ENCODE data around the gene PAM.

PAM gene

DNA sequence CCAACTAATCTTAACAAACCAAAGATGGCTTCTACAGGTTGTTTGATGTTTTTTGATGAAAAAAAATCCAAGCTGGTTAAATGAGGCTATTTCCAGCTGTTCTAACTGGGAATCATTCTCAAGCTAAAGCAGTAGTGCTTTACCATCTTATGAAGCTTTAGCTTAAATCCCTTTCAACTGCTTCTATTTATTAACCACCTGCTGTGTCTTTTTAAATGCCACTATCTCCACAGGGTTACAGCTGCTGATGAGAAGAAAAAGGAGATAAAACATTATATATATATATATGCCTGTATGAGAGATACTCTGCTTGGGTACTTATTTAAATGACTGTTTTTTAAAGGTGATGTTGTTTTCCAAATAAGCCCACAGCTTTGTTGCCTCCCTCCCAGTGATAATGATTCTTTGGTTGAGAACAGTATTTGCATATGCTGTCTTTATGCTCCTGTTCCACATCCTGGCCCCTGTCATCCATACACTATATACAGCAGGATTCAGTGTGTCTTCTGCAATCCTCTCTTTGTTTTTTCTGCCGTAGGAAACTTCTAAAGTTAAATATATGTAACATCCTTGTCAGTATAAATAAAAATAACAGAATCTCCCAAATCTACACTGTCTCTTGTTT is 164.0 kb downstream of the PAM start:
- Histone ChIP-seq H2BK120ac (ENCODE audit: low read depth, low read length) (no peak overlapping the region), H3K27ac (ENCODE audit: low read length, poor library complexity, severe bottlenecking) (no peak overlapping the region), H3K4me3 (ENCODE audit: insufficient read depth in 1 of 2, low read depth in 1 of 2, low read length in 2 of 2) (no peak overlapping the region), H3K14ac (ENCODE audit: low read length in 2 of 2) (no peak overlapping the region), H3K9me3 (ENCODE audit: control insufficient read depth, low read length) (no peaks in the 10 kb centered on the region), H3K4ac (ENCODE audit: low read depth in 1 of 2, low read length in 2 of 2) (no peak overlapping the region), H4K8ac (ENCODE audit: low read length) (no peak overlapping the region), H2BK15ac (ENCODE audit: low read depth, poor library complexity, severe bottlenecking) (no peak overlapping the region), H2BK12ac (ENCODE audit: low read length in 2 of 2) (no peak overlapping the region), H4K91ac (ENCODE audit: low read length) (no peak overlapping the region), H2BK5ac (ENCODE audit: low read depth, low read length, poor library complexity, severe bottlenecking) (no peak overlapping the region), H3K9ac (ENCODE audit: low read length) (no peak overlapping the region), H2AK5ac (ENCODE audit: low read length, severe bottlenecking) (no peak overlapping the region), H2AFZ (ENCODE audit: low read depth, low read length) (no peak overlapping the region), H3K27me3 (ENCODE audit: control insufficient read depth in 1 of 2, insufficient read depth in 1 of 2, low read length in 2 of 2) (no peaks in the 10 kb centered on the region), H3K4me1 (ENCODE audit: control insufficient read depth, insufficient read depth, low read depth, low read length) (no peaks in the 10 kb centered on the region), H3K23ac (ENCODE audit: low read length in 2 of 2) (no peak overlapping the region), H3K4me2 (ENCODE audit: low read length, poor library complexity, severe bottlenecking) (no peak overlapping the region), H3K79me1 (replicated peaks; ENCODE audit: low read length, poor library complexity, severe bottlenecking) (peaks cover 12% of the 10 kb centered on the region), H3K36me3 (ENCODE audit: control insufficient read depth in 1 of 2, insufficient read depth in 2 of 2, low read depth in 1 of 2, low read length in 2 of 2) (peaks cover 0 to 36% of the 10 kb centered on the region in 2 experiments), H3K18ac (ENCODE audit: low read depth in 1 of 2, low read length in 2 of 2) (no peak overlapping the region)
- WGBS, result no CpG with 5 or more reads among the region's 1 CpG
- no peak for DNase-seq

DNA sequence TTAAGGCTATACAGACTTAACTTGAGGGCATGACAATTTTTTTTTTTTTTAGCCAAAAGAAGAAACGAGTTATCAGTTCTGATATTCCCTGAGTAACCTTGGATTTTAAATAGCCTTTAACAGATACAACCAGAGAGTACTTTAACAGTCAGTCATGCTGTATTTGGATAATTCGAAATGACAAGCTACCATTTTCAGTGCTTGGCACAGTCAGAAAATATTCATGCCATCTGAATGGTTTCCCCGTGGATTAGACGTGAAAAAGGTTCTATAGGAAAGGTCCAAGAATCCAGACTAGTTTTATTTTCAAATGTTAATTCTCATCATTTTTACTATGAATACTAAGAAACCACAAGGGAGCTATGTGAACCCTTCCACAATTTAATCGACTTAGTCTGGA is 165.7 kb downstream of the PAM start:
- no peak overlapping the region for H2BK12ac ChIP-seq (ENCODE audit: low read length in 2 of 2)
- H4K8ac ChIP-seq (ENCODE audit: low read length), result no peak overlapping the region
- H3K27ac ChIP-seq (ENCODE audit: low read length, poor library complexity, severe bottlenecking), result no peak overlapping the region
- H3K9ac ChIP-seq (ENCODE audit: low read length), result peak overlapping the region; percentile 13
- H3K4me3 ChIP-seq (ENCODE audit: insufficient read depth in 1 of 2, low read depth in 1 of 2, low read length in 2 of 2), result no peak overlapping the region
- no peak overlapping the region for H3K4me2 ChIP-seq (ENCODE audit: low read length, poor library complexity, severe bottlenecking)
- H2BK5ac ChIP-seq (ENCODE audit: low read depth, low read length, poor library complexity, severe bottlenecking), result no peak overlapping the region
- no peak overlapping the region for H2BK15ac ChIP-seq (ENCODE audit: low read depth, poor library complexity, severe bottlenecking)
- WGBS, result 100% methylated on average over 3 of the region's 5 CpGs
- no peak overlapping the region for H3K14ac ChIP-seq (ENCODE audit: low read length in 2 of 2)
- no peaks in the 10 kb centered on the region for H3K27me3 ChIP-seq (ENCODE audit: control insufficient read depth in 1 of 2, insufficient read depth in 1 of 2, low read length in 2 of 2)
- no peak overlapping the region for H2AFZ ChIP-seq (ENCODE audit: low read depth, low read length)
- no peak overlapping the region for H4K91ac ChIP-seq (ENCODE audit: low read length)
- no peak overlapping the region for H3K18ac ChIP-seq (ENCODE audit: low read depth in 1 of 2, low read length in 2 of 2)
- H3K4ac ChIP-seq (ENCODE audit: low read depth in 1 of 2, low read length in 2 of 2), result no peak overlapping the region
- H2AK5ac ChIP-seq (ENCODE audit: low read length, severe bottlenecking), result no peak overlapping the region
- H3K36me3 ChIP-seq (ENCODE audit: control insufficient read depth in 1 of 2, insufficient read depth in 2 of 2, low read depth in 1 of 2, low read length in 2 of 2), result peaks cover 0 to 34% of the 10 kb centered on the region in 2 experiments
- H3K79me1 ChIP-seq (replicated peaks; ENCODE audit: low read length, poor library complexity, severe bottlenecking), result peaks cover 12% of the 10 kb centered on the region
- H3K4me1 ChIP-seq (ENCODE audit: control insufficient read depth, insufficient read depth, low read depth, low read length), result no peaks in the 10 kb centered on the region
- H3K23ac ChIP-seq (ENCODE audit: low read length in 2 of 2), result no peak overlapping the region
- DNase-seq, result no peak
- H3K9me3 ChIP-seq (ENCODE audit: control insufficient read depth, low read length), result no peaks in the 10 kb centered on the region
- no peak overlapping the region for H2BK120ac ChIP-seq (ENCODE audit: low read depth, low read length)

DNA sequence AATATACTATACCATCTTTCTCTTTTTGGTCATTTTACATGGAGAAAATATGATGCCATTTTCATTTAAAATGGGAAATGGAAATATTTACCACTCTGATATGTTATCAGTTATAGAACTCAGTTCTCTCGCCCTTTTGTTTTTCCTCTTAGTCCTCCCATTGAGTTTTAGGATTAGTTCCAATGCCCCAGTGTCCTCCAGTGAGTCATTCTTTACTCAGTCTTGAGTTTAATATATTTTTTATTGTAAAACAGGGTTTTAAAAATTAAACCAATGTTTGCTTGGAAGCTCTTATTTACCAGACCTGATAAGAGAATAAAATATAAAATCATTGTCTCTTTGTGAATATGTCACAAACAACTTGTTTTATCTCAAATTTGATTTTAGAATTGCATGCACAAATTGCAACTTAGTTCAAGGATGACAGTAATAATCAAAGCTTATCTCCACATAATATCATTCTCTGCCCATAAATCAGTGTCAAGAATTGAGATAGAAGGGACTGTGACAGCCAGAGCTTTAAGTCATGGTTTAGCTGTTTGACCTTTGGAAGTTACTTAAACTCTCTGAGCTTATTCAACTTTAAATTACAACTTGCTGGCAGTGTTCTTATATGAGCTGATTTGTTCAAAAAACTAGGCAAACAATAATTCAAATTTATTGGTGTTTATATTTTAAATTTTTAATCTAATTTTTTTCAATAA is 166.4 kb downstream of the PAM start:
- no peak overlapping the region for H2BK5ac ChIP-seq (ENCODE audit: low read depth, low read length, poor library complexity, severe bottlenecking)
- 100% methylated on average over 1 of the region's 1 CpG for WGBS

DNA sequence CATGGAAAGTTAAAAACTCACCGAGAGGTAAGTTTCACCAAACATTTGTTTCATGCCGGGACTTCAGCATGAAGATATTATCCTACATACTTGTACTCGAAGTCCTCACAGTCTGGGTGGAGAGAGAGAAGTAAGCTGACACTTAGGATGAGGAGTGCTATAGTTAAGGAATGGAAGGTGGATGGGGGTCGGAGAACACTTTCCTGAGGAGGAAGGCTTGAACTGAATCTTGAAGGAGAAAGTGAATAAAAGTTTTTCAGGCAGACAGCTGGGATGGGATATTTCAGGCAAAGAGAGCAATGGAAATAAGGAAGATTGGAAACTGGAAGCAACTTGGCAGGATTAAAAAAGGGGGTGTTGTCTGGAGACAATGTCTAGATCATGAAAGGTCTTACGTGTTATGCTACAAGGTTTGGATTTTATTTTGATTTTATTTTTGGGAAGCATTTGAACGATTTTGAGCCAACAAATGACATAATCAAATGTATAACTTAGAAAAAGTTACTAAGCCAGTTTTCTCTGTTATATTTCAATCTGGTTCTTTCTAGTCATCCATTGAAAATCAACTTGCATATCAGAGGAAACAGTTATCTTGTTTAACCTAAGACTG is 167.1 kb downstream of the PAM start:
- no peak overlapping the region for H3K23ac ChIP-seq (ENCODE audit: low read length in 2 of 2)
- peak overlapping the region; percentile 48 for H3K9ac ChIP-seq (ENCODE audit: low read length)
- H2AFZ ChIP-seq (ENCODE audit: low read depth, low read length), result no peak overlapping the region
- 92% methylated on average over 5 of the region's 6 CpGs for WGBS
- H3K36me3 ChIP-seq (ENCODE audit: control insufficient read depth in 1 of 2, insufficient read depth in 2 of 2, low read depth in 1 of 2, low read length in 2 of 2), result peaks cover 3 to 44% of the 10 kb centered on the region in 2 experiments
- H3K27me3 ChIP-seq (ENCODE audit: control insufficient read depth in 1 of 2, insufficient read depth in 1 of 2, low read length in 2 of 2), result no peaks in the 10 kb centered on the region
- H3K4me1 ChIP-seq (ENCODE audit: control insufficient read depth, insufficient read depth, low read depth, low read length), result no peaks in the 10 kb centered on the region
- H2BK12ac ChIP-seq (ENCODE audit: low read length in 2 of 2), result no peak overlapping the region
- no peak overlapping the region for H2AK5ac ChIP-seq (ENCODE audit: low read length, severe bottlenecking)
- no peaks in the 10 kb centered on the region for H3K9me3 ChIP-seq (ENCODE audit: control insufficient read depth, low read length)
- H2BK120ac ChIP-seq (ENCODE audit: low read depth, low read length), result no peak overlapping the region
- H3K4me2 ChIP-seq (ENCODE audit: low read length, poor library complexity, severe bottlenecking), result no peak overlapping the region
- no peak overlapping the region for H3K18ac ChIP-seq (ENCODE audit: low read depth in 1 of 2, low read length in 2 of 2)
- no peak overlapping the region for H3K4ac ChIP-seq (ENCODE audit: low read depth in 1 of 2, low read length in 2 of 2)
- H2BK5ac ChIP-seq (ENCODE audit: low read depth, low read length, poor library complexity, severe bottlenecking), result no peak overlapping the region
- no peak for DNase-seq
- H2BK15ac ChIP-seq (ENCODE audit: low read depth, poor library complexity, severe bottlenecking), result no peak overlapping the region
- H4K8ac ChIP-seq (ENCODE audit: low read length), result no peak overlapping the region
- no peak overlapping the region for H3K27ac ChIP-seq (ENCODE audit: low read length, poor library complexity, severe bottlenecking)
- H4K91ac ChIP-seq (ENCODE audit: low read length), result no peak overlapping the region
- H3K14ac ChIP-seq (ENCODE audit: low read length in 2 of 2), result no peak overlapping the region
- H3K79me1 ChIP-seq (replicated peaks; ENCODE audit: low read length, poor library complexity, severe bottlenecking), result peaks cover 15% of the 10 kb centered on the region
- H3K4me3 ChIP-seq (ENCODE audit: insufficient read depth in 1 of 2, low read depth in 1 of 2, low read length in 2 of 2), result no peak overlapping the region

More for the DNA sequence above, 166.4 kb downstream of the PAM start:
- H3K18ac ChIP-seq (ENCODE audit: low read depth in 1 of 2, low read length in 2 of 2), result no peak overlapping the region
- H2BK15ac ChIP-seq (ENCODE audit: low read depth, poor library complexity, severe bottlenecking), result no peak overlapping the region
- H3K9ac ChIP-seq (ENCODE audit: low read length), result peak overlapping the region; percentile 36
- no peak for DNase-seq
- H2BK120ac ChIP-seq (ENCODE audit: low read depth, low read length), result no peak overlapping the region
- no peak overlapping the region for H3K27ac ChIP-seq (ENCODE audit: low read length, poor library complexity, severe bottlenecking)
- H3K4me3 ChIP-seq (ENCODE audit: insufficient read depth in 1 of 2, low read depth in 1 of 2, low read length in 2 of 2), result no peak overlapping the region
- no peak overlapping the region for H3K23ac ChIP-seq (ENCODE audit: low read length in 2 of 2)
- H3K79me1 ChIP-seq (replicated peaks; ENCODE audit: low read length, poor library complexity, severe bottlenecking), result peaks cover 12% of the 10 kb centered on the region
- no peaks in the 10 kb centered on the region for H3K4me1 ChIP-seq (ENCODE audit: control insufficient read depth, insufficient read depth, low read depth, low read length)
- no peak overlapping the region for H2AFZ ChIP-seq (ENCODE audit: low read depth, low read length)
- no peak overlapping the region for H3K4me2 ChIP-seq (ENCODE audit: low read length, poor library complexity, severe bottlenecking)
- H4K8ac ChIP-seq (ENCODE audit: low read length), result no peak overlapping the region
- no peak overlapping the region for H4K91ac ChIP-seq (ENCODE audit: low read length)
- H3K27me3 ChIP-seq (ENCODE audit: control insufficient read depth in 1 of 2, insufficient read depth in 1 of 2, low read length in 2 of 2), result no peaks in the 10 kb centered on the region
- H3K9me3 ChIP-seq (ENCODE audit: control insufficient read depth, low read length), result no peaks in the 10 kb centered on the region
- H3K14ac ChIP-seq (ENCODE audit: low read length in 2 of 2), result no peak overlapping the region
- H2BK12ac ChIP-seq (ENCODE audit: low read length in 2 of 2), result no peak overlapping the region
- H2AK5ac ChIP-seq (ENCODE audit: low read length, severe bottlenecking), result no peak overlapping the region
- H3K4ac ChIP-seq (ENCODE audit: low read depth in 1 of 2, low read length in 2 of 2), result no peak overlapping the region
- peaks cover 0 to 38% of the 10 kb centered on the region in 2 experiments for H3K36me3 ChIP-seq (ENCODE audit: control insufficient read depth in 1 of 2, insufficient read depth in 2 of 2, low read depth in 1 of 2, low read length in 2 of 2)
